Activated CD4-positive, CD25-positive, alpha-beta regulatory T cell (primary cell): ENCODE data around the gene ATP2B3.

ENCODE experiments used
- DNase-seq, 4 experiments: peaks; one replicate each; lab custom pipeline; 2025; lab: John Stamatoyannopoulos, UW

The ATP2B3 gene

GRCh38 chrX:153533091-153533490 lies 15.6 kb downstream of the ATP2B3 start:
- no peak for DNase-seq

- no peak for DNase-seq
Measured at GRCh38 chrX:153537080-153537479, 19.6 kb downstream of the ATP2B3 start.

GRCh38 chrX:153537526-153538295 lies 20.3 kb downstream of the ATP2B3 start:
- no peak for DNase-seq

GRCh38 chrX:153538424-153538823 lies 21.0 kb downstream of the ATP2B3 start:
- DNase-seq = no peak

GRCh38 chrX:153539171-153539978 lies 21.9 kb downstream of the ATP2B3 start:
- peak; percentile 7 to 30 (median 14) for DNase-seq

- DNase-seq = no peak
Measured at GRCh38 chrX:153539979-153540358, 22.5 kb downstream of the ATP2B3 start.

- no peak for DNase-seq
Measured at GRCh38 chrX:153544727-153545126, 27.3 kb downstream of the ATP2B3 start.

GRCh38 chrX:153546386-153546785 lies 28.9 kb downstream of the ATP2B3 start:
- DNase-seq = no peak

- no peak for DNase-seq
Measured at GRCh38 chrX:153547195-153547594, 29.8 kb downstream of the ATP2B3 start.

- DNase-seq = no peak
Measured at GRCh38 chrX:153549231-153549630, 31.8 kb downstream of the ATP2B3 start.

- no peak for DNase-seq
Measured at GRCh38 chrX:153549807-153550206, 32.4 kb downstream of the ATP2B3 start.

GRCh38 chrX:153551135-153551534 lies 33.7 kb downstream of the ATP2B3 start:
- DNase-seq = no peak

GRCh38 chrX:153554519-153555167 lies 37.2 kb downstream of the ATP2B3 start:
- peak; percentile 12 to 30 (median 20) for DNase-seq

- DNase-seq = no peak
Measured at GRCh38 chrX:153556767-153557166, 39.3 kb downstream of the ATP2B3 start.

- no peak for DNase-seq
Measured at GRCh38 chrX:153557618-153558355, 40.3 kb downstream of the ATP2B3 start.

- DNase-seq = no peak
Measured at GRCh38 chrX:153560000-153560399, 42.6 kb downstream of the ATP2B3 start.

GRCh38 chrX:153560466-153560865 lies 43.0 kb downstream of the ATP2B3 start:
- no peak for DNase-seq

GRCh38 chrX:153561337-153561736 lies 43.9 kb downstream of the ATP2B3 start:
- DNase-seq = no peak

- DNase-seq = no peak
Measured at GRCh38 chrX:153562546-153562945, 45.1 kb downstream of the ATP2B3 start.

GRCh38 chrX:153564047-153564606 lies 46.7 kb downstream of the ATP2B3 start:
- no peak for DNase-seq

GRCh38 chrX:153565996-153566580 lies 48.6 kb downstream of the ATP2B3 start:
- no peak for DNase-seq
